Urothelium cell line (cell line): ENCODE data around the gene PIP5K1C.
"Not testable (repeated sequence)": the region's sequence is repeated elsewhere in the genome, so short reads cannot be mapped to it uniquely, and the experiment has no call there.

Experiments used
- DNase-seq: peaks from one replicate; pipeline ENCODE4 v3.0.0; 2011; ENCODE audit warnings: low spot score, mixed read lengths
- FAIRE-seq: peaks from 2 replicates; lab custom pipeline; 2011; peaks lifted over from hg19 to GRCh38; lab: Jason Lieb, UNC

PIP5K1C gene

GRCh38 chr19:3632739-3633558 lies 67.3 kb downstream of the PIP5K1C start:
- no peak for FAIRE-seq
- no peak for DNase-seq

GRCh38 chr19:3632098-3632497 lies 68.2 kb downstream of the PIP5K1C start:
- FAIRE-seq (no peak), DNase-seq (no peak)

GRCh38 chr19:3631053-3631861 lies 69.0 kb downstream of the PIP5K1C start:
- DNase-seq, result no peak
- FAIRE-seq, result no peak

GRCh38 chr19:3628766-3629165 lies 71.5 kb downstream of the PIP5K1C start:
- not testable (repeated sequence) for FAIRE-seq, DNase-seq

- no peak for FAIRE-seq
- DNase-seq, result no peak
Observed at GRCh38 chr19:3627351-3627723, 72.9 kb downstream of the PIP5K1C start.

- peak; percentile 98 for DNase-seq
- FAIRE-seq, result peak; percentile 46
Observed at GRCh38 chr19:3626473-3627350, 73.6 kb downstream of the PIP5K1C start, which contains the start of gene CACTIN. Gene CACTIN (minus strand): TSS chr19:3626790. CDS start chr19:3626762, 28 bp downstream.

GRCh38 chr19:3625996-3626472 lies 74.2 kb downstream of the PIP5K1C start:
- DNase-seq, result no peak

GRCh38 chr19:3623716-3624115 lies 76.6 kb downstream of the PIP5K1C start:
- DNase-seq (no peak), FAIRE-seq (no peak)

More at GRCh38 chr19:3625996-3626472, 74.2 kb downstream of the PIP5K1C start:
- no peak for FAIRE-seq

GRCh38 chr19:3622224-3622623 lies 78.0 kb downstream of the PIP5K1C start:
- no peak for DNase-seq
- no peak for FAIRE-seq

GRCh38 chr19:3621689-3622088 lies 78.6 kb downstream of the PIP5K1C start:
- DNase-seq, result no peak

GRCh38 chr19:3620817-3621547 lies 79.3 kb downstream of the PIP5K1C start:
- DNase-seq (no peak), FAIRE-seq (no peak)

More at GRCh38 chr19:3621689-3622088, 78.6 kb downstream of the PIP5K1C start:
- no peak for FAIRE-seq

- no peak for FAIRE-seq
- DNase-seq, result no peak
Observed at GRCh38 chr19:3620145-3620816, 80.0 kb downstream of the PIP5K1C start.

- DNase-seq, result no peak
- FAIRE-seq, result no peak
Observed at GRCh38 chr19:3619631-3620012, 80.6 kb downstream of the PIP5K1C start.

- DNase-seq, result no peak
- FAIRE-seq, result no peak
Observed at GRCh38 chr19:3618811-3619630, 81.2 kb downstream of the PIP5K1C start.

GRCh38 chr19:3618144-3618810 lies 82.0 kb downstream of the PIP5K1C start:
- no peak for FAIRE-seq
- DNase-seq, result peak; percentile 53

- FAIRE-seq (no peak), DNase-seq (no peak)
Observed at GRCh38 chr19:3617463-3617862, 82.8 kb downstream of the PIP5K1C start.

- no peak for FAIRE-seq
- DNase-seq, result no peak
Observed at GRCh38 chr19:3615524-3616135, 84.6 kb downstream of the PIP5K1C start.
